Putamen (tissue), 1 donor: Measurements from ENCODE around the gene KLHL29.

ENCODE experiments used
- DNase-seq: peaks from one replicate; pipeline ENCODE4 v3.0.0-alpha.2; 2016; ENCODE audit warnings: low spot score

KLHL29 gene

DNA sequence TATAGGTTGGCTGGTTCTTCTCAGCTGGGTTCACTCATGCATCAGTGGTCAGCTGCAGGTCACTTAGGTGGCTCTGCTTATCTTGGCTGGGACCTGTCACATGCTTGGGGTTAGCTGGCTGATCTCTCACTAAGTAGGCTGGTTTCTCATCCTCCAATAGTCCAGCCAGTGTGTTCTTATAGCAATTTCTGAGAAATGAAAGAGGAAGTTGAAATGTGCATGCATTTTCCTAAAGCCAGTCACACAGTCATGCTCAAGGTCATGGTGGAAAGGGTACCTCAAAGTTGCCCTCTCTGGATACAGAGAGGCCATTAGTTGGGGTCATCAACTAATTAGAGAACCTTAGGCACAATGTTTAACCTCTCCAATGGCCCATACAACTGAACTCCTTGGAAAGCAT lies 64.4 kb downstream of the KLHL29 start:
- DNase-seq: no peak

DNA sequence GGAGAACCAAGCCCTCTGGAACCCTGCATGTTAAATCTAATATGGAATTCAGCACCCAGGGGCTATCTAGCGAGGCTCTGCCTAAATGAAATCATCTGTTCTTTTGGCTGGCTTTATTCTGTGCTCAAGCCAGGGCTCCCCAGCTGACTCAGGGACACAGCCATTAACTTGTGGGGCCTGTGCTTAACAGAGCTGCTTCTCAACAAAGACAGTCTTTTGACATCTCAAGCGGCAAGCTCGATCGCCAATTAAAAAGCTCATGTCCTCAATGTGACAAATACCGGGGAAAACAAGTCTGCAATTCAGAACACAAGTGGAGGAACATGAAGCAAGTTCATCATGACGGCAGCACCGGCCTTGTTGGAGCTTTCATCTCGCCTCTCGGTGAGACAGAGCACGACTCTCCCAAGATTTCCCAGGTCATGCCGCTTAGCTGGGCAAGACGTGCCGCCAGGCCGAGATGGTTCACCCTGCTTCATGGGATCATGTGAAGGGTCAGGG lies 64.9 kb downstream of the KLHL29 start:
- DNase-seq: no peak

DNA sequence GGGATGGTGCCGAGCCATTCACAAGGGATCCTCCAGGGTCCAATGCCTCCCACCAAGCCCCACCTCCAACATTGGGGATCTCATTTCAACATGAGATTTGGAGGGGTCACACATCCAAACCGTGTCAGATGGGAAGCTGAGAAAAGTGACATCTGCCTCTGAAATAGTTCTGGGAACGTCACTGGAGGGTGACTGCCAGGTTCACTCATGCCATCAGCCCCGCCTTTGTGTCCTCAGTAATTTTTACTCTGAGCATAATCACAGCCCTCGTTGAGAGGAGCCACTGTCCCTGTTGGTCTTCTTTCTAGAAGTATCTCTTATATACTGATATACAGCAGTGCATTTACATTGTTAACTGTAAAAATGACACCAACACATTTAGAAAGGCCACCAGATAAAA lies 67.4 kb downstream of the KLHL29 start:
- no peak for DNase-seq

DNA sequence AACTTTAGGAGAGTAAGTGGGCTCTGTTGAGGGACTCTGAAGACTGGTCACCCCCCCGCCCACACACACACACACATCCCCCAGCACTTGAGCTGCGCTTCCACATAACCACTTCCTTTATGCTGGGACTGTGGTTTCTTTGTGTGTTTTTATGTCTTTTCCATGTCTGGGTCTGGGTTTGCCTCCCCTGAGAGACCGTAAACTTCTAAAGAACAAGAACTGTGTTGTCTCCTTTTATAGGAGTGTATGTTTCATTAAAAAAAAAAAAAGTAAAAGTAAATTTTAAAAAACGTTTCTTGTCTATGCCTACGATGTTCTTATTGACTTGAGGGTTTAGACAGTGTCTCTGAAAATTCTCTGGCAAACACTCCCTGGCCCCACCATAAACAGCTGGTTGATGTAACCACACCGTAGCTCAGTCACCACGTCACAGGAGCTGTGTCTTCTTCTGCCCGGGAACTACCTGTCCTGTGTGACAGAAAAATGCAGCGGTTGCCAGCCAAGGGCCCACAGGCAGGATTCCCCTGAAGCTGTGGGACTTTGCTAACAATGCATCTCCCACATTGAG lies 68.0 kb downstream of the KLHL29 start:
- no peak for DNase-seq

DNA sequence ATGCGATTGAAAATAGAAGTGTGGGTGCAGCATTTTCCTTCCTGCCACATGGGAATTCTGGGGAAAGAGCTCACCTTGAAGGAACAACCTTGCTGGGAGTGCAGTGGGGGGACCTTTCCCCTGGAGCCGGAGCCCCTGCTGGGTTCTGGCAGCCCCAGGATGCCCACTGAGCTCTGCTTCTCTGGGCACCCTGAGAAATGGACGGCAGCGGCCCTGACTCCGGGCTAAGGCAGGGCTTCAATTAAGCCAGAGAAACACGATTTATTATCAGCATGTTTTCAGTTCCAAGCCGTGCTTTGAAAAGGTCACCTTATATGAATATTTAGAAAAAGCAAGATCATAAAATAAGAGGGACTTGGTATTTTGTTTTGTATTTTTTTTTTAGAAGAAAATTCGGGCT lies 68.5 kb downstream of the KLHL29 start:
- DNase-seq: no peak

DNA sequence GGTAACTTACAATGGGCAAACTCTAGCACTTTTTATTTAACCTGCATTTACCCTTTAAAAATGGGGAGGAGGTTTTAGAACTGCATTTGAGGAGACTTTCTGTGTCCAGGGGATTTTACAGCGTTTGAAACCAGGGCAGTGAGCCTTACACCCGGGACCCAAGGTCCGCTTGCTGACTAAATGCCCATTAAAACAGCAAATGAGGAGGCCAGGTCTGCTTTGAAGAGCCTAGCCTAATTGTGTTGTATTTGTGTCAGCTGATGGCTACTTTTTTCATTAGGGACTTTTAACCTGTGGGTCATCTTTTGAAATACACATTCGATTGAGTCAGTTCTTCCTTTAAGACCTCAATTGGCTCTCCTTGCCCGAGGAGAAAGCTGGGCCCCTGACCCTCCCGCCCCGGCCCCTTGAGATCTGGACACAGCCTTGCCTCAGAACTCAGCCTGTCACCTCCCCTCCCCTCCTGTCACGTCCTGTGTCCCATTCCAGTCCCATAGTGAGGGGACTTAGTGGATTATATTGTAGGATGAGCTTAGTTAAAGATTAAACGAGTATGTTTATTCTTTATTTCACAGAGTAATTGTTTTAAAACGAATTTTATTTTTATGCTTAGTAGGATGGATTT lies 69.0 kb downstream of the KLHL29 start:
- no peak for DNase-seq

DNA sequence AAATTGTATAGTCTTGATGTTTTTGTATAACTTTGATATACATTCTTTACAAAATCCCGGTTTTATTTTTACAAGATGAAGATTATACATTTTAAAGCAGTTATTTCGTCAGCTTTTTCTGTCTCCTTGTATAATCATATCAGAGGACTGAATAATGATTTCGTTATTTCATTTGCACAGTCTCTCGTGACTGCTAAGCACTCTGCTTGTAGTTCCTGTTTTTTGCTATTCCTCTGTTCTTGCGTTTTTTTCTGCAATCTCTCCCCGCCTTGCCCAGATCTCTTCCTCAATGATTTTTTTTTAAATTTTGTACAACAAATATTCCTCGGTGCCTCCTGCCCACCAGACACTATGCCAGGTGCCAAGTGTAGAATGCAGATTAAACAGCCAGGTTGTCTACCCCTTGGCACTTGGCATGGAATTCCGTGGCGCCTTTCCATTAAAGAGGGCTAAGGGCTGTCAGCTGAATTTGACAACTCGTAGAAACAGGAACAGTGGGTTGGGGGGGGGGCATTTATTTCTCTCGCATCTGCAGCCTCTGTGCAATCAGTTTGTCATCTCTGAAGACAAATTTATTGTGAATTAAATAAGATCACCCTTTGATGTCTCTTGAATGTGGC lies 69.6 kb downstream of the KLHL29 start:
- no peak for DNase-seq

DNA sequence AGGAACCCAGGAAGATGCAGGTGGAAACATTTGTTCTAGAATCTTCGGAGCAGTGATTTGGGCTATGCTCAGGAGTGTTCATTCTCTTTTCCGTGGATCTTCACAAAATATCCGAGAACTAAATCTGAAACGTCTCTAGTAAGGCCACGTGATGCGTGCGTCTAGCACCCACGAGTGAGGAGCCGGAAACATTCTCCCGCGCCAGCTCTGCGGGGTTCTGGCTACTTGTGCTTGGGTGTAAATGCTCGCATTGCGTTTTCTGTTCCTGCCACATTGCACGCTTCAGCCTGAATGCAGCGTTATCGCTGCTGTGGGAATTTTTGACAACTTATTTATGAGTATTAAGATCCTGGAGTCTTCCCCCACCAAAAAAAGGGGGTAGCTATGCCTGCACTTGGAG lies 71.4 kb downstream of the KLHL29 start:
- no peak for DNase-seq

DNA sequence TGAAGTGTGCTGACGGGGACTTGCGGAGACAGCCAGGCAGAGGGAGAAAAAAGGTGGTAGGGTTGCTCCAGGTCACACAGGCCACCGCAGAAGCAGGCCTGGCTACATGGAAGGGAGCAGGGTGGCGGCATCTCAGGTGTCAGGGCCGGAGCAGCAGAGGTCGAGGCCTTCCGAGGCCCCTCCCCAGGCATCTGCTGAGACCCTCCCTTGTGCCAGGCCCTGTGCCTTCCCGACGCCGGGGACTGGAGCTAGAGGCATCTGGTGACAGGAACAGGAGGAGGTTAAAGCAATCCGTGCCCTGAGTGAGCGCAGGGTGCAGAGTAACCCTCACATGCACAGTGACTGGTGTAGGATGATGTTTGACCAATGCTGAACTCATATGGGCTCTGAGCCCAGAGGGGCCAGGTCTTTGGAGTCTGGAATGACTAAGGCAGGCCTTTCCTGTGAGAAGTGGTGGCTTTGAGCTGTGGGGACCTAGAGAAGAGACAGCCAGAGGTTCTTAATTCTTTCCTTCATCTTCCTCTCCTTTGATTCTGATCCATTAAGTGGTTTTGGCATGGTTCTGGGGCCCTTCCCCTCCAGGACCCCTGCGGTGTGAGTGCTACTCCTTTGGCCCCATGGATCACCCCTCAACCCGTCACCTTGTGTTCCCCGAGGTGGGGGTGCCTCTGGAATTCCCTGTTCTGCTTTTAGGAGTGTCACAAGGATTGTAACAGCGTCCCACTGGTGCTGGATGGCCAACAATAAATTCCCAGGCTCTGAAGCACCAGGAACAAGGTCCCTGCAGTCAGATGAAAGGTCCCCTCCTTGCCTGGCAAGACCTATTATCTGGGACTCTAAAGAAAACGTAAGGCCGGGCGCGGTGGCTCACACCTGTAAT lies 72.1 kb downstream of the KLHL29 start:
- no peak for DNase-seq

DNA sequence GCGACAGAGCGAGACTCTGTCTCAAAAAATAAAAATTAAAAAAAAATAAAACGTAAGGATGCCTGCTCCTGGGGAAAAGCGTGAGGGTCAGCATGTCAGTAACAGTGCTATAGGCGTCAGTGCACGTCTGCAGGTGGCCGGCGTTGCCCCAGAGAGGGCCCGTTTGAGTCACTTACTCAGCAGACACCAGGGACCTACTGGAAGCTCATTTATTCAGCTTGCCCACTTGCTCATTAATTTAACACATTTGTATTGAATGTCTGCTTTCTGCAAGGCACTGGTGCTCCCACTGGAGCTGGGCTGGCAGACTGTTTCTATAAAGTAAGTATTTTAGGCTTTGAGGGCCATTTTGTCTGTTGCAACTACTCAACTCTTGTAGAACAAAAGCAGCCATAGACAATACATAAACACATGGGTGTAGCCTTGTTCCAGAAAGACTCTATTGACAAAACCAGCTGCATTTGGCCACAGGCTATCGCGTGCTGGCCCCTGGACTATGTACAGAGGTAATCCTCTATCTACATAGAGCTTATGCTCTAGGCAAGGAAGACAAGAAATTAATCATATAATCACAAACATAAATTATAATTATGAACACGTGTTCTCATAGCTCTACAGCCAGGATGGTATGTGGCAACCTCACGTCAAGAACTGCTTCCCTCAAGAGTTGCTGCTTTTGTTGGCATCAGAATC lies 73.2 kb downstream of the KLHL29 start:
- no peak for DNase-seq

DNA sequence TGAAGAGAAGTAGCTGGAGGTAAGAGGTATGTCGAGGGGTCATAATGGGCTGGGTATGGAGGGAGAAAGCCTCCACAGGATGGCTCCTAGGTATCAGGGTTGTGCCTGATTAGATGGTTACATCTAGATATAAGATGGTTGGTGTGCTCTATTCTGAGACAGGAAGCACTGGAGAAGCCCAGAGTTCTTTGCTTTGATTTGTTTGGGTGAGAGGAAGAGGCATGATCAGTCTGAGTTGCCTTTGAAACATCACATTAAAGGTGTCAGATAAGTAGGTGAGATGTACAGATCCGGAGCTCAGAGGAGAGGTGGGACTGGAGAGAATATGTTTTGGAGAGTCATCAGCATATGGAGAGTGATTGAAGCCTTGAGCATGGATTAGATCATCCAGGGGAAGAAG lies 74.1 kb downstream of the KLHL29 start:
- no peak for DNase-seq

DNA sequence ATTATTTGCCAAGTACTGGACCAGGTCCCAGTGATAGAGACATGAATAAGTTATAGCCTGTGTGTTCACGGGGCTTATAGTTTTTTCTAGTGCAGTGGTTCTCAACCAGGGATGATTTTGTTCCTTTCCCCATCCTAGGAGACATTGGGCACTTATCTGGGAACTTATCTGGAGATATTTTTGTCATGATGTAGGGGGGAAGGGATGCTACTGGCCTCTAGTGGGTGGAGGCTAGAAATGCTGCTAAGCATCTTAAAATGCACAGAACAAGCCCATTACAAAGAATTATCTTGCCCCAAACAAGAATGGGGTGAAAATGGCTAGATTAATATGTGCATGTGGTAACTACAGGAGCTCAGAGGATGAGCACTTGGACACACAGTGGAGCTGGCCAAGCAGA lies 75.2 kb downstream of the KLHL29 start:
- DNase-seq: no peak

DNA sequence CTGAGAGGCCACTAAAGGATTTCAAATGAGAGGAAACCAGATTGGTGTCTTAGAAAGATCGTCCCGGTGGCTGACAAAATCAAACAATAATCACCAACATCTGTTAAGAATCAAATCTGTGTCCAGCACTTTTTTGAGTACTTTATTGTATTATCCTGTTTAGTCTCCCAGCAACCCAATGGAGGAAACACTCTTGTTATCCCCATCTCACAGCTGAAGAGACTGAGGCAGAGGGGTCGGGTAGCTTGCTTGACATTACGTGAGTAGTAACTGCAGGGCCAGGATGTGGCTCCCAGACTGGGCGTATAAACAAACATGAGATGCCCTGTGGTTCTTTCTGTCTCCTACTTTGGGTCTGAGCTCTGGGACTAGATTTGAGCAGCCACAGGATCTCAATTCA lies 76.0 kb downstream of the KLHL29 start:
- no peak for DNase-seq

DNA sequence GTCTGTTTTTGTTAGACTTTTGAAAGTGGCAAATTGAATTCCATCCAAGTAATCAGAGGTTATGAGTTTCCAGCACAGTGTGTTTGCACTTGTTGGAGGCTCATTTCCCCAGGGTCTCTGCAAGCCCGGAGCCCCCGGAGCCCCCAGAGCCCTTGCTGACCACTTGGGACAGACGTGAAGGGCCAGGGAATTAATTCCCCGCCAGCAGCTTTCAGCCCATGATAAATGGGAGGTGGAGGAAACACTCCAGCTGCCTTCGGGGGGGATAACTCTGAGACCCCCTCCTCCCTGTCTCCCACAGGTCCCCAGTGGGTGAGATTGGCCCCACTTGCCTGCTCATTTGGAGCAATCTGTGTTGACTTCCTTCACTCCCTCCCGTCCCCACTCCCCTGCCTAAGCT lies 79.2 kb downstream of the KLHL29 start:
- DNase-seq: no peak

DNA sequence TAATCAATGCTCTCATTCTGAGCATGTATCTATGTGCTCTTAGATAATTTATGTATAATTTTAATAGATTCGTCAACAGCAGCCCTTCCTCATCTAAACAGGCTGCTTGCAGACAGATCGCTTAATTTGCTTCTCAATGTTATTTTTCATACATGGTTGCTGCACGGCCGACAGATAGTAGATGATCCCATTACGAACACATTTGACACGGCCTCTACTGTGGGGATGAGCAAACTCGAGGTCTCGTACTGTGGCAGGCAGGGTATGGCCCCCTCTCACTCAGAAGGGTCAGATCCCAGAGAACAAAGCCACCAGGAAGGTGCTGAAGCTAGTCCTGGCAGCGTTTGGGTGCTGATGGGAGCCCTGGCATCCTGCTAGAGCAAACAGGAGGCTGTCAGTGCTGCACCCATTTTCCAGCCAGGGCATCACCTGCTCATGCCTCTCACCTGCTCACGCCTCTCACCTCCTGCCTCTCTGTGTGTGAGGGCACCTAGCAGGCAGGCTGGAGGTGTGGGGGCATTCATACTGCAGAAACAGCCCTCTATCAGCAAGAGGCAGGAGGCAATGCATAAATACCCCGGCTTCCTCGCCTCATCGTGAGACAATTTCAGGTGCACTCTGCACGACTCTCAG lies 80.0 kb downstream of the KLHL29 start:
- DNase-seq: no peak

DNA sequence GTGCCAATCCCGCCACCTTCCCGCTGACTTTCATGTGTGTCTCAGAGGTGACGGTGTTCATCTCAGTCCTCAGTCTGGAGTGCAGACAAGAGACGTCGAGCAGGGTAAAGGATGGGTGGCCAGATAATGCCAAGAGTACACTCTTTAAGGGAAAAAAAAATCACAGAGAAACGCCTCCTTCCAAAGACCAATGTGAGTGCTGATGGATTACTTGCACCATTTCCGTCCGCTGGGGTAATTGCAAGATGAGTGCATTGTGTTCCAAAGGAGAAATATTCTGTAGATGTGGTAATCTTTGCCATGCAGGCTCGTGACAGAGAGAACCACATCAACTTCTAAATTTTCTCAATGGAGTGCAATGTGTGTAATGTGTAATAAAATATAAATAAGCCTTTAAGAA lies 81.0 kb downstream of the KLHL29 start:
- DNase-seq: no peak

DNA sequence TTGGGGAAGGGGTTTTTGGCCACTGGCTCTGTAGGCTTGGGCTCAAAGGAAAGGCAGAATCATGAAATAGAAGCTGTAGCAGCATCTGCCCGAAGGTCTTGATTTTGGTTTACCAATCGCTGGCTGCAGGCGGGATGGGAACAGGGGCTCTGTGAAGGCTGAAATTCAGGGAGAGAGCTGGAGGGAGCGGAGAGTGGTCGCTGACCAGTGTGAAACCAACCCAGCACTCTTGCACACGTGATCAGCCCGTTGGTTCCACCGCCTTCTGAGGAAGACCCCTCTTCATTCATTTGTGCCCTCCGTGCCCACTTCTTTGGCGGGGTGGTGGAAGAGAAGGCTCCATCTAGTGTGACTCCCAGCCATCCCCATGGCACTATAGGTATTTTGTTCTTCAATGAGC lies 82.6 kb downstream of the KLHL29 start:
- no peak for DNase-seq

DNA sequence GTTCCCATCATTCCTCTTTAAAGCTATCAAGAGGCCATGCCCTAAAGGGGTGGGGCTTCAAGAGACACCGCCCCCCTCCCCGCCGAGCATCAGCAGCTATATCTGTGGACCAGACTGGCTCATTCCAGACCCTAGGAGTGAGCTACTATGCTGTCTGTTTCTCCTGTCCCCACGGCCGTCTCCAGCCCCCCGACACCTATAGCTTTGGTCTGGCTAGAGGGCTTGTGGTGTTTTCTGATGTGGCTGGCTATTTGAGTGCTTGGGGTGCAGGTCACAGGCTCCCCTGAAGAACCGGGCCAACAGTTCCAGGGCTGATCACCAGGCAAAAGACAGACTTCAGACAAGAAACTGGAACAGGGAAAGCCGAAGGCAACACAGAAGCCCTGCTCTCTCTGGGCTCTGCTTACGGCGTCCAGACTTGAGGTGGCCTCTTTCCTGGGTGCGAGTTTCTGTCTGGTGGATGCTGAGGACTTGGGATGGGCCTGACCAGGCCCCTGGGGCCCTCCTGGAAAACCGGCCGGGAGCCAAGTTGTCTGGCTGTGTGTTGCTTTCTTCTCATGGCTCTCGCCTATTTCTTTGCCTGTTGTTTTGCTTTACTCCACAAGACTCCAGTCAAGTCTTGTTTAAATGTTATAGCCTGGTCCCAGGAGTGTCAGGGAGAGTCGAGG lies 83.6 kb downstream of the KLHL29 start:
- no peak for DNase-seq

DNA sequence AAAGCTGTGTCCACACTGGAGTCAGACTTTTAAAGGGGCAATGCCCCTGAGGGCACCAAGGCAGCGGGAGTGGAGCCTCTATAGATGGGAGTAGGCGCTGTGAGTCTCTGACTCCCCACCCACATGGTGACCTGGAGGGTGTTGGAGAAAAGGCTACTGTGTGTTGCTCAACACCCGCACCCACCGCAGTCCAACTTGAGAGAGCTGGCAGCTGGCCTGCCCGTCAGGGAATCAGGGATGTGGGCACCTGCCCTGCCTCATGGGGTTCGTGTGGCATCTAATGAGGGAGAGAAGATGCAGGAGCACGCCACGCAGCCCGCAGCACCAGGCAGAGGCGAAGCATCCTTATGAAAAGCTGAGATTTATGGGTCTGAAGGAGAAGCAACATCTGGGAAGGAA lies 84.2 kb downstream of the KLHL29 start:
- no peak for DNase-seq

DNA sequence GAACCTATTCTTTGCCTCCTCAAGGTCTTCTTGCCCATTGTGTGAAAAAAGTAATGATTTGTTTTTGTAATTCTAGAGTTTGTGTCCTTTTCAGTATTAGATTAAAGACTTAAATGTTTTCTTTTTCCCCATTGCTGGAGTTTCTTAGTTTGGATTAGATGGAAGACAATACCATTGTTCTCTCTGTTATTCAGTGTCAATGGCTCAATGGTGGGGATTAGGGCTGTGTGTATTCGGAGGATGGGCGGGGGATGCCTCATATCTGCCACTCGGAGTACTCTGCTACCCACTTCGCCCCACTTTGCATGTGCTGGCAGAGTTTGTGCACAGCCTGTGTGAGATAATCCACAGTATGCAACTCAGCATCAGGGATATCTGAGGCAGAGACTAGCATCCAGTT lies 90.1 kb downstream of the KLHL29 start:
- no peak for DNase-seq

DNA sequence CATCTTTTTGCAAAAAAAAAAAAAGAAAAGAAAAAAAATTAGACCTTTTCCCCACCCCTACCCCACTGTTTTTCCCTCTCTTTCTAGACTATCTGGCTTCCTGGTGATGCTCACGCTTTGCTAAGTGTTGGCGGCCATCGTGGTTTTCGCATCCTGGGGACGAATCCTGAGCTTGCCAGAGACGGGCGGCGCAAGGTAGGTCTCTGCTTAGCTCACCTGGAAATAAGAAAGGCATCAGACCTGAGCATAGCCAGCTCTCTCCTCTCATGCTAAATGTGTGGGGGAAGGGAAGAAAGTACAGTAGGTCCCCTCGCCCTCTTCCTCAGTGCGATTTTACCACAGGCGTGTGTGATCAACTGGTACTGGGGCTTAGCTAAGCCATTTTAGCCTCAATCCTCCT lies 90.5 kb downstream of the KLHL29 start:
- no peak for DNase-seq
